H1 (cell line): Measurements from ENCODE around the gene CBL. TPM values are rescaled to one million over a fixed set of nuclear protein-coding genes. Genes with fewer than 3 reads are reported as not detected.

Source experiments
- ASH2L ChIP-seq: fragments of 200-600, 300-600 bp; sonication (generic); IDR thresholded peaks from one replicate; pipeline ENCODE4 v1.7.1; 2017; ENCODE audit warnings: low read length
- KDM4A ChIP-seq: IDR thresholded peaks from one replicate; pipeline ENCODE4 v1.7.1; 2012; ENCODE audit warnings: low read depth, mild to moderate bottlenecking, moderate library complexity, low read length, inconsistent platforms; ENCODE audit not compliant: severe bottlenecking
- NANOG ChIP-seq: IDR thresholded peaks from 2 replicates; pipeline ENCODE4 v1.6.1; 2011; ENCODE audit warnings: low read length, low read depth, mild to moderate bottlenecking, inconsistent platforms; ENCODE audit not compliant: insufficient read depth, poor library complexity, severe bottlenecking
- TBP ChIP-seq: IDR thresholded peaks from 2 replicates; pipeline ENCODE4 v1.6.1; 2011; ENCODE audit warnings: low read depth, low read length, improper control_type of control experiment
- polyA plus RNA-seq, 7 experiments: library from polyadenylated mRNA; depleted of rRNA in 3 of 7; stranded (reverse) in 5 of 7; unstranded in 2 of 7; fragments of >200 nt in 5 of 7; fragments of 200-250 nt in 2 of 7; gene quantifications; 1 replicate in 5 of 7; 2 replicates in 1 of 7; 4 replicates in 1 of 7; pipeline versions ENCODE4 v1.2.1 to v1.2.3, GENCODE V29; 2011 to 2013; ENCODE audit warnings: missing spikeins in 2 of 7, mixed read lengths in 2 of 7
- total RNA-seq: library from RNA; stranded (reverse); fragmentation: NEBNext Ultra II Directional; extraction: Animal tissue kit (Norgen Biotek cat#: 25700); gene quantifications from 2 replicates; pipeline ENCODE4 v1.2.1, GENCODE V29; 2021
- TF ChIP-seq, protein P1 (sequence below): IDR thresholded peaks from 2 replicates; pipeline ENCODE4 v1.6.1; 2011; ENCODE audit warnings: low read length, improper control_type of control experiment

Gene CBL
- total and polyA plus RNA-seq, 2 of the 8 experiments (the other 6 are each of a cell fraction or from before 2014, with no cell fraction given): 23.1 to 57.8 TPM

DNA sequence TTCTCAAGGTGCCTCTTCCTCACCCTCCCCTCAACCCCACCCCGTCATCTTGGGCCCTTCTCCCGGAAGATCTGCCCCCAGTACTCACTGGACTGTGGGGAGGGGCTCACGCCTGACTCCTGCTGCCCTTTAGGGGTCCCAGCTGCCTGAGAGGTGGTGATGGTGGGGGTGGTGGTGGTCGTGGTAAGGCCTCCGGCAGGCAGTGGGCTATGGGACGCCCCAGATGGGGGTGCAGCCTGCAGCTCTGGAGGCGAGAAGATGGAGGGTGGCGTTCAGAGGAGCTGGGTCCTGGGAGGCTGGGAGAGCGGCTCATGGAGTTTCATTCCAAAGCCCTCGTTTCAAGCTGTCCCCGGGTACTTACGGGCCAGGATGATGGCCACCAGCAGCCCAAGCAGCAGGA is 139.5 kb downstream of the CBL start (continued):
- TF ChIP-seq KDM4A (no peak), NANOG (no peak), ASH2L (no peak), TBP (no peak)
- TF ChIP-seq, protein P1, sequence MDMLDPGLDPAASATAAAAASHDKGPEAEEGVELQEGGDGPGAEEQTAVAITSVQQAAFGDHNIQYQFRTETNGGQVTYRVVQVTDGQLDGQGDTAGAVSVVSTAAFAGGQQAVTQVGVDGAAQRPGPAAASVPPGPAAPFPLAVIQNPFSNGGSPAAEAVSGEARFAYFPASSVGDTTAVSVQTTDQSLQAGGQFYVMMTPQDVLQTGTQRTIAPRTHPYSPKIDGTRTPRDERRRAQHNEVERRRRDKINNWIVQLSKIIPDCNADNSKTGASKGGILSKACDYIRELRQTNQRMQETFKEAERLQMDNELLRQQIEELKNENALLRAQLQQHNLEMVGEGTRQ: no peak
- TF ChIP-seq, all 59 proteins: peak for 0
